HG03066 (cell line): Measurements from ENCODE around the gene DYNC2I2.
"Not testable (repeated sequence)": the region's sequence is repeated elsewhere in the genome, so short reads cannot be mapped to it uniquely, and the experiment has no call there.

ENCODE experiments used
- ATAC-seq: cut with Tn5 transposase; IDR thresholded peaks from one replicate; pipeline ENCODE4 v1.9.1; 2021; ENCODE audit warnings: low read depth; ENCODE audit not compliant: unreplicated experiment

DYNC2I2 gene

GRCh38 chr9:128687453-128687852 is 30.8 kb upstream of the DYNC2I2 start:
- ATAC-seq: no peak

GRCh38 chr9:128685636-128686489 is 29.2 kb upstream of the DYNC2I2 start:
- ATAC-seq: no peak

- ATAC-seq: peak; percentile 33
These were observed 27.9 kb upstream of the DYNC2I2 start for GRCh38 chr9:128684325-128685199.

- ATAC-seq: no peak
These were observed 27.3 kb upstream of the DYNC2I2 start for GRCh38 chr9:128684065-128684324.

GRCh38 chr9:128683340-128684064 is 26.9 kb upstream of the DYNC2I2 start:
- no peak for ATAC-seq

- ATAC-seq: no peak
These were observed 21.1 kb upstream of the DYNC2I2 start for GRCh38 chr9:128677794-128678193.

GRCh38 chr9:128675382-128675781 is 18.7 kb upstream of the DYNC2I2 start:
- no peak for ATAC-seq

- no peak for ATAC-seq
These were observed 13.1 kb upstream of the DYNC2I2 start for GRCh38 chr9:128669786-128670185.

- ATAC-seq: not testable (repeated sequence)
These were observed 9.9 kb upstream of the DYNC2I2 start for GRCh38 chr9:128666481-128666941.

GRCh38 chr9:128657796-128658195 is 1.1 kb upstream of the DYNC2I2 start:
- ATAC-seq: no peak

GRCh38 chr9:128657344-128657704 is 677 bp upstream of the DYNC2I2 start:
- no peak for ATAC-seq

GRCh38 chr9:128654481-128654880 is 2.2 kb downstream of the DYNC2I2 start:
- no peak for ATAC-seq

- no peak for ATAC-seq
These were observed 2.7 kb downstream of the DYNC2I2 start for GRCh38 chr9:128653908-128654307.

- no peak for ATAC-seq
These were observed 4.8 kb downstream of the DYNC2I2 start for GRCh38 chr9:128651798-128652197.

- not testable (repeated sequence) for ATAC-seq
These were observed 8.4 kb downstream of the DYNC2I2 start for GRCh38 chr9:128648206-128648605.

GRCh38 chr9:128643519-128644300 is 12.9 kb downstream of the DYNC2I2 start:
- ATAC-seq: peak; percentile 73

- ATAC-seq: no peak
These were observed 13.9 kb downstream of the DYNC2I2 start for GRCh38 chr9:128642675-128643245.

- no peak for ATAC-seq
These were observed 16.0 kb downstream of the DYNC2I2 start for GRCh38 chr9:128640603-128641002.

GRCh38 chr9:128638580-128638979 is 18.1 kb downstream of the DYNC2I2 start:
- no peak for ATAC-seq

GRCh38 chr9:128637656-128638055 is 19.0 kb downstream of the DYNC2I2 start:
- ATAC-seq: no peak
